Epithelial cell of esophagus (primary cell): ENCODE measurements around the gene MGAT1.

Source experiments
- DNase-seq: peaks from one replicate; pipeline ENCODE4 v3.0.0; 2010; ENCODE audit warnings: low read depth
- H3K4me3 ChIP-seq: 2 replicates; pipeline ENCODE4 v1.5.1; 2011; ENCODE audit warnings: mild to moderate bottlenecking, low read length, control low read depth
- CTCF ChIP-seq: IDR thresholded peaks from 2 replicates; pipeline ENCODE4 v1.5.1; 2011; ENCODE audit warnings: low read depth, mild to moderate bottlenecking, low read length, control low read depth, inconsistent platforms; ENCODE audit not compliant: insufficient read depth; ENCODE audit errors: missing control alignments

Gene MGAT1

DNA sequence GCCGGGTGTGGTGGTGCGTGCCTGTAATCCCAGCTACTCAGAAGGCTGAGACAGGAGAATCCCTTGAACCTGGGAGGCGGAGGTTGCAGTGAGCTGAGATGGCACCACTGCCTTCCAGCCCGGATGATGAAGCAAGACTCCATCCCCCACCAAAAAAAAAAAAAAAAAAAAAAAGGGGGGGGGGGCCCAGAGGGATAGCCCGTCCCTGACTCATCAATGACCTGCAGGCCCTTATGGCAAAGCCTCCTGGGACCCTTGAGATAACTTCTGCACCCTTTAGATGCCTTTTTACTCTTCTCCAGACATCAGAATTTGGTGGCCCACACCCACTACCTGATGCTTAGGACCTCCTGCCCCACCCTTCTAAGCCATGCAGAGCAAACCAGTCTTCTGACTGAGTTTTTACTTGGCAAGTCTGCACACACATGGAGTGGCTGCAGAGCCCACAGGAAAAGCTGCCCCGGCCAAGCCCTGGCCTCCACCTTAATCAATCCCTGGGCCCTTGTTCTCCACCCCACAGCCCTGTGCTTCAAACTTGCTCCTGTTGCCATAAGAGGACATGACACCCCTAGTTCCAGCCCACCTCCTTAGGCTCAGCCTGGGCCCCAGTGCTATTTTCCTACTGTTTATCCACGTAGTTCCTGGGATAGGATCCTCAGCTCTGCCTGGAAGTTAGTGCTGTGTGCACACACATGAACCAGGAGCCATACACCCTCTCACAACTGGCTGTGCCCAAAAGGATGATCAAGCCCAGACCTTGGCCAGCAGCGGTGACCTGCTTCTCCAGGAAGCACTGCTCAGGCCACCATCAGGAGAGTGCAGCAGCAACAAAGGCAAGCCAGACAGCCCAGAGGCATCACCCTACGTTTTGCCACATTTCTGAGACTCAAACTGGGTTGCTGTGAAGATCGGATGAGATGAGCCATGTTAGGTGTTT lies 5.1 kb downstream of the MGAT1 start:
- no peak overlapping the region for H3K4me3 ChIP-seq
- no peak for DNase-seq
- no peak for TF ChIP-seq CTCF

- no peak for TF ChIP-seq CTCF
- no peak overlapping the region for H3K4me3 ChIP-seq
- no peak for DNase-seq
Measured at GRCh38 chr5:180795771-180796313, 6.8 kb downstream of the MGAT1 start.

- DNase-seq, result no peak
- TF ChIP-seq CTCF, result no peak
Measured at GRCh38 chr5:180792965-180793287, 9.7 kb downstream of the MGAT1 start.

GRCh38 chr5:180792287-180792964 lies 10.2 kb downstream of the MGAT1 start:
- DNase-seq, result no peak
- no peak for TF ChIP-seq CTCF
- no peak overlapping the region for H3K4me3 ChIP-seq

More at GRCh38 chr5:180792965-180793287, 9.7 kb downstream of the MGAT1 start:
- H3K4me3 ChIP-seq, result no peak overlapping the region

- no peak overlapping the region for H3K4me3 ChIP-seq
- DNase-seq, result no peak
- TF ChIP-seq CTCF, result no peak
Measured at GRCh38 chr5:180791611-180792213, 10.9 kb downstream of the MGAT1 start.

DNA sequence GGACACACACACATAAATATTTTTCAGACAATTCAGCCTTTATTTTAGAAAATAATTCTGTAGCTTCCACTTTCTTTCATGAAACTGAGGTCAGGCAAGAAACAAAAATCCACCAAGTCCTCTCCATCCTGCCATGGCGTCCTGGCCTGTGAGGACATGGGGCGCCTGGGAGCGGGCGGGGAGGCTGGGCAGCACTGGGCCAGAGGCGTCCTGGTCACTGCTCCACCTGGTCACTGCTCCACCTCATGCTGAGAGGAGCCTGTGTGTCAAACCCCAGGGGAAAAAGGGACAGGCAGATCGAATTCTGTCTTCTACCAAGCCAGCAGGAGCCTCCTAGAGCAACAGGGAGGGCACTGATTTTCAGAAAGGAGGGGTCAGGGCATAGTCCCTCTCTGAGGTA lies 12.1 kb downstream of the MGAT1 start:
- H3K4me3 ChIP-seq, result no peak overlapping the region
- no peak for DNase-seq
- TF ChIP-seq CTCF, result no peak
